ENCODE measurements around the gene MFSD12.
A peak's percentile ranks its signal among the peaks of the same experiment; 100 is the strongest.

Gene MFSD12

DNA sequence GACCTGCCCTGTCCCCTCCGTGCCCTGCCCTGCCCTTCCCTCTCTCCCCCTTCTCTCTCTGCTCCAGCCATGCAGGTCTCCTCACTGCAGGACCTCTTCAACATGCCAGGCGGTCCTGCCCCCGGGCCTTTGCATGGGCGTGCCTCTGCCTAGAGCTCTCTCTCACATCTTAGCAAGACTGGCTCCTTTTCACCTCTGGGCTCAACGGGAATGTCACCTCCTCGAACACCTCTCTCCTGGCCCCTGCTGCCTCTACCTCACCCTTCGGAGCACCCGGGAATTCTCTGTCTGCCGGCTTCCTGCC, 5.6 kb downstream of the MFSD12 start (continued):
- TF ChIP-seq ZNF221 (tag by site-specific recombination; IDR thresholded peaks at IDR 0.05; ENCODE audit: borderline replicate concordance) (no peak), ZNF366 (tag by site-specific recombination; conservative IDR thresholded peaks at IDR 0.05) (0 out of 2 replicates have a peak, but pooled peaks have one; percentile 14)
- TF ChIP-seq, protein P1, sequence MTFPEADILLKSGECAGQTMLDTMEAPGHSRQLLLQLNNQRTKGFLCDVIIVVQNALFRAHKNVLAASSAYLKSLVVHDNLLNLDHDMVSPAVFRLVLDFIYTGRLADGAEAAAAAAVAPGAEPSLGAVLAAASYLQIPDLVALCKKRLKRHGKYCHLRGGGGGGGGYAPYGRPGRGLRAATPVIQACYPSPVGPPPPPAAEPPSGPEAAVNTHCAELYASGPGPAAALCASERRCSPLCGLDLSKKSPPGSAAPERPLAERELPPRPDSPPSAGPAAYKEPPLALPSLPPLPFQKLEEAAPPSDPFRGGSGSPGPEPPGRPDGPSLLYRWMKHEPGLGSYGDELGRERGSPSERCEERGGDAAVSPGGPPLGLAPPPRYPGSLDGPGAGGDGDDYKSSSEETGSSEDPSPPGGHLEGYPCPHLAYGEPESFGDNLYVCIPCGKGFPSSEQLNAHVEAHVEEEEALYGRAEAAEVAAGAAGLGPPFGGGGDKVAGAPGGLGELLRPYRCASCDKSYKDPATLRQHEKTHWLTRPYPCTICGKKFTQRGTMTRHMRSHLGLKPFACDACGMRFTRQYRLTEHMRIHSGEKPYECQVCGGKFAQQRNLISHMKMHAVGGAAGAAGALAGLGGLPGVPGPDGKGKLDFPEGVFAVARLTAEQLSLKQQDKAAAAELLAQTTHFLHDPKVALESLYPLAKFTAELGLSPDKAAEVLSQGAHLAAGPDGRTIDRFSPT (tag by site-specific recombination; IDR thresholded peaks at IDR 0.05) = no peak

DNA sequence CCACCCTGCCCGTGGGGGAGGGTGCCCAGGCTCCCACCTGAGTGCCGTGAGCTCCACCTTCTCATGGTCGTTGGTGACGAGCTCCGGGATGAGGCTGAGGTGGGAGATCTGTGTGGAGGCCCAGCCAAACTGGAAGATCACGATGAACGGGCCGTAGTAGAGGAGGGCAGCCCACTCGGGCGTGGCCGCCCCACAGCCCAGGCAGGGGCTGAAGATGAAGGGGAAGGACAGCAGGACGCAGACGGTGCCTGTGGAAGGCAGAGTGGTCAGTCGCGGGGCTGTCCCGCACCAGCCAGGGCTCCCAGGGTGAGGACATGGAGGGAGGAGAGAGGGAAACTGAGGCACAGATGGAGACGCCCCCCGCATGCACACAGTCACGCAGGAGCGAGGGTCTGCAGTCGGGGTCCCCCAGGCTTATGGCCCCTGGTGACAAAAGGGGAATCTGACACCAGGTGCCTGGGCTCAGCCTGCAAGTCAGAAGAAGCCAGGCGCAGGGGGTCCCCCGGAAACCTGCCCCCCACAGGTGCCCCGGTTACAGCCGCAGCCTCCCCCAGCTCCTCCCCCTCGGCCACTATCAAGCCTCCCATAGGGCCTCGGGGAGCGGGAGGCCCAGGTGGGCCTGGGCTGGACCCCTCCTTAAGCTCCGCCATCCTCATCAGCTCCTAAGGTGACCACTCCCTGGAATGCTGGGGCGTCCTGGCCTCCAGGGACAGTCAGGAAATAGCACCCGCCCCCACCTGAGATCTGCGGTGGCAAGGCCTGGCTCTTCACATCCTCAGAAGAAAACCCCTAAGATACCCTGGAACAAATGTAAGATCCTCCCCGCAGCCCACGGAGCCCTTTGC, 6.2 kb downstream of the MFSD12 start:
- no peaks in the 10 kb centered on the region for H3K9me3 ChIP-seq (ENCODE audit: control insufficient read depth, insufficient read depth, low read depth, low read length)
- H3K4me3 ChIP-seq (ENCODE audit: low read depth, low read length) = no peak overlapping the region
- ChIA-PET POLR2A (interaction anchor here (0.5 to 1.2 kb wide), 3 partner anchors 11 to 18 kb away, joined by 3 to 5 read pairs (median 4); no protein-coding TSS in a partner anchor), CTCF (interaction anchor here (0.6 kb wide), 1 partner anchor 64 kb away, joined by 3 read pairs; no protein-coding TSS in a partner anchor)
- TF ChIP-seq GLIS2 (tag by site-specific recombination; IDR thresholded peaks at IDR 0.05) (peak; percentile 35; the same call in 1 of the 2 replicates), OVOL3 (tag by site-specific recombination; IDR thresholded peaks at IDR 0.05) (no peak)
- H3K27ac ChIP-seq (ENCODE audit: extremely low read depth, low read depth, low read length) = no peak overlapping the region
- 0 out of 2 replicates have a peak, but pooled peaks cover 2% of the 10 kb centered on the region for H3K4me1 ChIP-seq (ENCODE audit: control insufficient read depth, insufficient read depth, low read length)
- H3K36me3 ChIP-seq (ENCODE audit: control insufficient read depth in 2 of 2, insufficient read depth in 1 of 2, low read length in 2 of 2) = peaks cover 0 to 30% of the 10 kb centered on the region in 2 experiments; a peak in 2 of 3 replicates

GRCh38 chr19:3549816-3550215, 7.6 kb downstream of the MFSD12 start:
- Histone ChIP-seq H3K27ac (ENCODE audit: extremely low read depth, low read depth, low read length) (no peak overlapping the region), H3K4me3 (ENCODE audit: low read depth, low read length) (no peak overlapping the region), H3K9me3 (ENCODE audit: control insufficient read depth, insufficient read depth, low read depth, low read length) (no peaks in the 10 kb centered on the region), H3K4me1 (ENCODE audit: control insufficient read depth, insufficient read depth, low read length) (no peaks in the 10 kb centered on the region), H3K36me3 (ENCODE audit: control insufficient read depth in 2 of 2, insufficient read depth in 1 of 2, low read length in 2 of 2) (peaks cover 0 to 40% of the 10 kb centered on the region in 2 experiments; a peak in 2 of 3 replicates)
- ChIA-PET POLR2A (no interaction called here), CTCF (interaction anchor here (1.1 kb wide), 1 partner anchor 8 kb away, joined by 3 read pairs; no protein-coding TSS in a partner anchor)
- TF ChIP-seq FEZF1 (tag by site-specific recombination; IDR thresholded peaks at IDR 0.05) (no peak), ZNF423 (tag by site-specific recombination; IDR thresholded peaks at IDR 0.05) (no peak)
- TF ChIP-seq, protein P2, sequence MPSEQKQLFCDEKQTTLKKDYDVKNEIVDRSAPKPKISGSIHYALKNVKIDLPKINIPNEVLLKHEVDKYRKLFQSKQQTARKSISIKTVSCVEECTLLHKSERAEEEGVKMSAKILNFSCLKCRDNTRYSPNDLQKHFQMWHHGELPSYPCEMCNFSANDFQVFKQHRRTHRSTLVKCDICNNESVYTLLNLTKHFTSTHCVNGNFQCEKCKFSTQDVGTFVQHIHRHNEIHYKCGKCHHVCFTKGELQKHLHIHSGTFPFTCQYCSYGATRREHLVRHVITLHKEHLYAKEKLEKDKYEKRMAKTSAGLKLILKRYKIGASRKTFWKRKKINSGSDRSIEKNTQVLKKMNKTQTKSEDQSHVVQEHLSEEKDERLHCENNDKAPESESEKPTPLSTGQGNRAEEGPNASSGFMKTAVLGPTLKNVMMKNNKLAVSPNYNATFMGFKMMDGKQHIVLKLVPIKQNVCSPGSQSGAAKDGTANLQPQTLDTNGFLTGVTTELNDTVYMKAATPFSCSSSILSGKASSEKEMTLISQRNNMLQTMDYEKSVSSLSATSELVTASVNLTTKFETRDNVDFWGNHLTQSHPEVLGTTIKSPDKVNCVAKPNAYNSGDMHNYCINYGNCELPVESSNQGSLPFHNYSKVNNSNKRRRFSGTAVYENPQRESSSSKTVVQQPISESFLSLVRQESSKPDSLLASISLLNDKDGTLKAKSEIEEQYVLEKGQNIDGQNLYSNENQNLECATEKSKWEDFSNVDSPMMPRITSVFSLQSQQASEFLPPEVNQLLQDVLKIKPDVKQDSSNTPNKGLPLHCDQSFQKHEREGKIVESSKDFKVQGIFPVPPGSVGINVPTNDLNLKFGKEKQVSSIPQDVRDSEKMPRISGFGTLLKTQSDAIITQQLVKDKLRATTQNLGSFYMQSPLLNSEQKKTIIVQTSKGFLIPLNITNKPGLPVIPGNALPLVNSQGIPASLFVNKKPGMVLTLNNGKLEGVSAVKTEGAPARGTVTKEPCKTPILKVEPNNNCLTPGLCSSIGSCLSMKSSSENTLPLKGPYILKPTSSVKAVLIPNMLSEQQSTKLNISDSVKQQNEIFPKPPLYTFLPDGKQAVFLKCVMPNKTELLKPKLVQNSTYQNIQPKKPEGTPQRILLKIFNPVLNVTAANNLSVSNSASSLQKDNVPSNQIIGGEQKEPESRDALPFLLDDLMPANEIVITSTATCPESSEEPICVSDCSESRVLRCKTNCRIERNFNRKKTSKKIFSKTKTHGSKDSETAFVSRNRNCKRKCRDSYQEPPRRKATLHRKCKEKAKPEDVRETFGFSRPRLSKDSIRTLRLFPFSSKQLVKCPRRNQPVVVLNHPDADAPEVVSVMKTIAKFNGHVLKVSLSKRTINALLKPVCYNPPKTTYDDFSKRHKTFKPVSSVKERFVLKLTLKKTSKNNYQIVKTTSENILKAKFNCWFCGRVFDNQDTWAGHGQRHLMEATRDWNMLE (tag by site-specific recombination; conservative IDR thresholded peaks at IDR 0.05; ENCODE audit: low read depth) = no peak
- TF ChIP-seq, protein P3, sequence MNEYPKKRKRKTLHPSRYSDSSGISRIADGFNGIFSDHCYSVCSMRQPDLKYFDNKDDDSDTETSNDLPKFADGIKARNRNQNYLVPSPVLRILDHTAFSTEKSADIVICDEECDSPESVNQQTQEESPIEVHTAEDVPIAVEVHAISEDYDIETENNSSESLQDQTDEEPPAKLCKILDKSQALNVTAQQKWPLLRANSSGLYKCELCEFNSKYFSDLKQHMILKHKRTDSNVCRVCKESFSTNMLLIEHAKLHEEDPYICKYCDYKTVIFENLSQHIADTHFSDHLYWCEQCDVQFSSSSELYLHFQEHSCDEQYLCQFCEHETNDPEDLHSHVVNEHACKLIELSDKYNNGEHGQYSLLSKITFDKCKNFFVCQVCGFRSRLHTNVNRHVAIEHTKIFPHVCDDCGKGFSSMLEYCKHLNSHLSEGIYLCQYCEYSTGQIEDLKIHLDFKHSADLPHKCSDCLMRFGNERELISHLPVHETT (tag by site-specific recombination; IDR thresholded peaks at IDR 0.05) = no peak

Data from HEK293 (cell line).